Bronchial smooth muscle cell (primary cell): ENCODE results near the gene DYDC1. TPM values are rescaled to one million over a fixed set of nuclear protein-coding genes. Genes with fewer than 3 reads are reported as not detected.

Experiments used
- total RNA-seq: library from RNA; depleted of rRNA; stranded (reverse); fragments of >200 nt; gene quantifications from 2 replicates; pipeline ENCODE4 v1.2.1, GENCODE V29; 2014

The DYDC1 gene
- total RNA-seq = not detected in 2 replicates

GRCh38 chr10:80356563-80356988 is at the start of gene DYDC1, which contains the start of gene DYDC2:
TSS of gene DYDC1 (minus strand) at chr10:80356755. CDS start at chr10:80352601, 4,154 bp downstream.
TSS of gene DYDC2 (plus strand) at chr10:80356781. CDS start at chr10:80362444, 5,663 bp downstream.

GRCh38 chr10:80289451-80290287 is 66.9 kb downstream of the DYDC1 start, which contains the start of gene MAT1A:
TSS of gene MAT1A (minus strand) at chr10:80289658. CDS start at chr10:80289423, 235 bp downstream.

Other genes starting within 250 kb of the DYDC1 start
- gene PLAC9, start 224.0 kb downstream of the DYDC1 start, total RNA-seq = 49.6 and 60.6 TPM in 2 replicates
- gene ANXA11, start 151.2 kb downstream of the DYDC1 start, total RNA-seq = 72.4 and 72.8 TPM in 2 replicates
- not detected in 2 replicates for gene MAT1A, start 67.1 kb downstream of the DYDC1 start, total RNA-seq
- gene DYDC2, start within 50 bp of the DYDC1 start, total RNA-seq = under 0.01 TPM in 1 of 2 replicates, not detected in the other
- 0.32 and 0.77 TPM in 2 replicates for gene PRXL2A, start 51.8 kb upstream of the DYDC1 start, total RNA-seq
- gene TSPAN14, start 97.6 kb upstream of the DYDC1 start, total RNA-seq = 7.4 and 12.5 TPM in 2 replicates
- under 0.01 TPM in 1 of 2 replicates, not detected in the other for gene SH2D4B, start 181.1 kb upstream of the DYDC1 start, total RNA-seq